CD4-positive, alpha-beta T cell (primary cell): Measurements from ENCODE around the gene ONECUT2. TPM values are rescaled to one million over a fixed set of nuclear protein-coding genes. Genes with fewer than 3 reads are reported as not detected.

ENCODE experiments used
- ATAC-seq: fragments of 200-7000 bp; cut with Tn5 transposase; one replicate; pipeline ENCODE4 v1.10.0; 2022; ENCODE audit warnings: mild to moderate bottlenecking; ENCODE audit not compliant: poor library complexity
- CTCF ChIA-PET: fragments of 350-600 bp; sonication (Branson Sonifier 250); formaldehyde crosslinking; loops from one replicate; lab custom pipeline; 2021; ENCODE audit warnings: antibody characterized with exemption, inconsistent platforms; lab: Charles Lee
- POLR2A ChIA-PET: fragments of 350-600 bp; sonication (Branson Sonifier 250); formaldehyde crosslinking; loops from one replicate; lab custom pipeline; 2021; ENCODE audit warnings: antibody characterized with exemption, inconsistent platforms; lab: Charles Lee
- DNase-seq, 14 experiments: peaks; one replicate each; pipeline ENCODE4 v3.0.0-alpha.2; 2013 to 2020; ENCODE audit warnings: mixed read lengths in 2 of 14
- H3K27ac ChIP-seq, 2 donors: one replicate each; pipeline versions ENCODE4 v1.5.1 to v1.7.0; 2013; ENCODE audit warnings: low read length in 2 of 2, low read depth in 1 of 2, mild to moderate bottlenecking in 1 of 2
- H3K27me3 ChIP-seq, 2 experiments: 1 replicate in 1 of 2; 2 replicates in 1 of 2; pipeline versions ENCODE4 v1.6.1 to v1.7.0; 2013; ENCODE audit warnings: low read length in 2 of 2, control low read depth in 1 of 2, mild to moderate bottlenecking in 1 of 2, moderate library complexity in 1 of 2; ENCODE audit not compliant: insufficient read depth in 2 of 2, control insufficient read depth in 1 of 2
- H3K36me3 ChIP-seq: one replicate; pipeline ENCODE4 v1.6.1; 2013; ENCODE audit warnings: low read length, control low read depth; ENCODE audit not compliant: insufficient read depth
- H3K4me1 ChIP-seq: one replicate; pipeline ENCODE4 v1.6.1; 2013; ENCODE audit warnings: low read length, control low read depth; ENCODE audit not compliant: insufficient read depth
- H3K4me3 ChIP-seq: one replicate; pipeline ENCODE4 v1.5.1; 2013; ENCODE audit warnings: mild to moderate bottlenecking, low read length, moderate library complexity
- H3K9me3 ChIP-seq, 2 experiments: 1 replicate in 1 of 2; 2 replicates in 1 of 2; pipeline versions ENCODE4 v1.6.1 to v1.7.0; 2013; ENCODE audit warnings: low read length in 2 of 2, mild to moderate bottlenecking in 2 of 2, control low read depth in 1 of 2, moderate library complexity in 1 of 2; ENCODE audit not compliant: control insufficient read depth in 1 of 2, insufficient read depth in 1 of 2
- H3K27ac Mint-ChIP-seq: one replicate; pipeline ENCODE4 v1.8.0; 2020; ENCODE audit warnings: mixed read lengths
- H3K27me3 Mint-ChIP-seq: one replicate; pipeline ENCODE4 v1.8.0; 2021; ENCODE audit warnings: mixed read lengths
- H3K36me3 Mint-ChIP-seq: one replicate; pipeline ENCODE4 v1.8.0; 2021; ENCODE audit warnings: low read depth, mixed read lengths
- H3K4me1 Mint-ChIP-seq: one replicate; pipeline ENCODE4 v1.8.0; 2021; ENCODE audit warnings: low read depth, mixed read lengths
- H3K4me3 Mint-ChIP-seq: one replicate; pipeline ENCODE4 v1.8.0; 2020; ENCODE audit warnings: mild to moderate bottlenecking, mixed read lengths
- H3K9me3 Mint-ChIP-seq: one replicate; pipeline ENCODE4 v1.8.0; 2020; ENCODE audit warnings: mixed read lengths
- intact Hi-C, 2 experiments: fragments of 100-400 bp; cut with DNase I in 1 of 2; cut with micrococcal nuclease in 1 of 2; formaldehyde crosslinking; loops; one replicate each; pipeline versions ENCODE4 v1.15.1 to v1.9.0; 2023 to 2025; cut with DNase I, micrococcal nuclease
- total RNA-seq, 174 experiments: library from RNA in 2 of 174; stranded (reverse) in 2 of 174; gene quantifications; one replicate each; pipeline ENCODE4 v1.2.3 and lab custom pipeline; 2021 to 2026
- TF ChIP-seq, protein P1 (sequence below): fragments of 200-600 bp; IDR thresholded peaks from one replicate; pipeline ENCODE4 v1.8.0; 2022; ENCODE audit warnings: antibody characterized with exemption, mild to moderate bottlenecking

Gene ONECUT2
- total RNA-seq, 2 experiments from 2014 or later, result not detected

DNA sequence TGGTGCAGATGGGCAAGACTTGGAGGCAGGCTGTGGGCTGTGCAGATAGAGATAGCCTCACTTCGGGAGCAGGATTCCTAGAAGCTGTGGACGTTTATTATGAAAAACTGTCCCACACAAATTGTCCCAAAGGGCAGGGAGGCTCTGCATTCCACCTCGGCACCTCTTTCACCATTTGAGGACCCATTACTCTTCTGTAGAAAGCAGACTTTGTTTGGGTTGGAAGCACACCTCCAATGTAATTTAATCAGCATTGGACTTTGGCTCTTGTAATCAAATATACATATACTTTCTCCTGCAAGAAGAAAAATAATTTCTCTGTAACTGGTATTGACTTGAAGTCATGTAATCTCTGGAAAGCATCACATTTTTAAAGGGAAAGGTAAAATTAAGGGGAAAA is 8.5 kb downstream of the ONECUT2 start:
- peaks cover 54 to 72% of the 10 kb centered on the region in 2 experiments for H3K27me3 ChIP-seq
- no peaks in the 10 kb centered on the region for H3K36me3 ChIP-seq
- DNase-seq (no peak), ATAC-seq (no peak)
- peaks cover 0 to 39% of the 10 kb centered on the region in 2 experiments for H3K9me3 ChIP-seq
- no peak overlapping the region for H3K27ac Mint-ChIP-seq
- H3K4me3 ChIP-seq, result no peak overlapping the region
- intact Hi-C loops, result no loop called here
- TF ChIP-seq, protein P1, sequence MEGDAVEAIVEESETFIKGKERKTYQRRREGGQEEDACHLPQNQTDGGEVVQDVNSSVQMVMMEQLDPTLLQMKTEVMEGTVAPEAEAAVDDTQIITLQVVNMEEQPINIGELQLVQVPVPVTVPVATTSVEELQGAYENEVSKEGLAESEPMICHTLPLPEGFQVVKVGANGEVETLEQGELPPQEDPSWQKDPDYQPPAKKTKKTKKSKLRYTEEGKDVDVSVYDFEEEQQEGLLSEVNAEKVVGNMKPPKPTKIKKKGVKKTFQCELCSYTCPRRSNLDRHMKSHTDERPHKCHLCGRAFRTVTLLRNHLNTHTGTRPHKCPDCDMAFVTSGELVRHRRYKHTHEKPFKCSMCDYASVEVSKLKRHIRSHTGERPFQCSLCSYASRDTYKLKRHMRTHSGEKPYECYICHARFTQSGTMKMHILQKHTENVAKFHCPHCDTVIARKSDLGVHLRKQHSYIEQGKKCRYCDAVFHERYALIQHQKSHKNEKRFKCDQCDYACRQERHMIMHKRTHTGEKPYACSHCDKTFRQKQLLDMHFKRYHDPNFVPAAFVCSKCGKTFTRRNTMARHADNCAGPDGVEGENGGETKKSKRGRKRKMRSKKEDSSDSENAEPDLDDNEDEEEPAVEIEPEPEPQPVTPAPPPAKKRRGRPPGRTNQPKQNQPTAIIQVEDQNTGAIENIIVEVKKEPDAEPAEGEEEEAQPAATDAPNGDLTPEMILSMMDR, result no peak
- H3K27ac ChIP-seq, result no peak overlapping the region
- H3K9me3 Mint-ChIP-seq, result no peaks in the 10 kb centered on the region
- peaks cover 2% of the 10 kb centered on the region for H3K4me1 ChIP-seq
- peaks cover 89% of the 10 kb centered on the region for H3K27me3 Mint-ChIP-seq
- no peak overlapping the region for H3K4me3 Mint-ChIP-seq
- H3K36me3 Mint-ChIP-seq, result no peaks in the 10 kb centered on the region
- peaks cover 14% of the 10 kb centered on the region for H3K4me1 Mint-ChIP-seq
- ChIA-PET CTCF (no interaction called here), POLR2A (no interaction called here)

DNA sequence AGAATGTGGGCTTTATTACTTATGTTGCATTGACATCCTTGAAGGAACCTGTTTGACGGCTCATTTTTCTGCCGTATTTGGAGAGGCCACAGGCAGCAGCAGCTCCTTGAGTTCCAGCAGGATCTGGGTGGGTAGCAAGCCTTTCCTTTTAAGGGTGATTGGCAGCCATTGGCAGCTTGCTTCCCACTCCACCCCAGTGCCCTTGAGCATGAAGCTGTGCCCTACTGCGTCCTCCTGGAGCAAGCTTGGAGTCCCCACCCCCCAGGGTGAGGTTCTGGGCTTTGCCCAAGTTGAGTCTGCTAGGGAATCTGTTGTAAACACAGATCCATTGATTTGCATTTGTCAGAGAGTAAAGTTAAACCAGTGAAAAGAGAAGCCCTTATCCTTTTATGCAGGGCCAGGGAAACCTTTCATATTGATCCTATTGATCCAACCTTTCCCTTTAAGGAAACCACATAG is 9.2 kb downstream of the ONECUT2 start:
- intact Hi-C loops, result no loop called here
- H3K4me1 ChIP-seq, result no peaks in the 10 kb centered on the region

DNA sequence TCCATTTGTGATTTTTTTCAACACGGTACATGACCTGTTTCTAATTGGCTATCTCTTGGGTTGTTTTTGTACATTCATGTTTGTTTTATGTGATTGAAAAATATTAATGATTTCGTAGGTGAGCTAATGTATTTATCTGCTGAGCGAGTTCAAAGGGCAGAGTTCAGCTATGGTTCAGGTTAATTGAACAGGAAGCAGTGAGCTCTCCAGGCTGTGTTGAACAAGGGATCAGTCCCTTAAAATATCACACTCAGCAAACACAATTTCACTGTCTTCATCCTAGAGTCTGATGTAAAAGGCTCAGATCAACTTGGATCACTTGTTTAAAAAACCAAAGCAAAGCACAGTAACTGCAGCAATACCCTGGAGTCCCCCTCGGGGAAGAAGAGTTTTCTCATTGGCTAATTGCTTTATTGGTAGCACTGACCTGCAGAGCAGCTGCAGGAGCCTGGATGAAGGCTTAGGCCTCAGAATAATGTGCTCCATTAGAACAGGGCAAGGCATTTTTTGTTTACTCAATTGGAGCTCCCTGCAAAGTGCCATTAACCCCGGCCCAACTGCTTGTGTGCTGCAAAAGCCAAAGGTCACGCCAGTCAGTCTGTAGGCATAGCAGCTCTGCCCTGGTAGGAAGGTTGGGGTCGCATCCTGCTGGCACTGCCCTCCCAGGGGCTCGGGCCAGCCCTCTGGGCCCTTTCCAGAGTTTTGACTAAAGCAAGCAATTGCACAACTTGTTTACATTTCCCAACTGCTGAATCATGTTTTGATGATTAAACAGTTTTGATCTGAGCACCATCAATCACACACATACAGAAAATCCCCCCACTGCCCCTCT is 10.5 kb downstream of the ONECUT2 start:
- ATAC-seq (no peak), DNase-seq (no peak)
- H3K9me3 ChIP-seq, result peaks cover 0 to 20% of the 10 kb centered on the region in 2 experiments
- H3K27ac ChIP-seq, result no peak overlapping the region
- H3K9me3 Mint-ChIP-seq, result no peaks in the 10 kb centered on the region
- H3K27me3 Mint-ChIP-seq, result peaks cover 92% of the 10 kb centered on the region
- no peak overlapping the region for H3K27ac Mint-ChIP-seq
- TF ChIP-seq, protein P1, result no peak
- no peaks in the 10 kb centered on the region for H3K4me1 ChIP-seq
- no peaks in the 10 kb centered on the region for H3K4me1 Mint-ChIP-seq
- ChIA-PET CTCF (no interaction called here), POLR2A (no interaction called here)
- intact Hi-C loops, result loop anchor here in 1 of 2 experiments (5.0 kb wide), 1 partner anchor 698 kb away; no protein-coding TSS in a partner anchor
- H3K27me3 ChIP-seq, result peaks cover 37 to 58% of the 10 kb centered on the region in 2 experiments
- H3K4me3 Mint-ChIP-seq, result no peak overlapping the region
- H3K36me3 Mint-ChIP-seq, result no peaks in the 10 kb centered on the region
- H3K36me3 ChIP-seq, result no peaks in the 10 kb centered on the region
- H3K4me3 ChIP-seq, result no peak overlapping the region

More for the DNA sequence above, 9.2 kb downstream of the ONECUT2 start:
- no peak overlapping the region for H3K27ac Mint-ChIP-seq
- Histone ChIP-seq H3K4me3 (no peak overlapping the region), H3K27me3 (peaks cover 48 to 69% of the 10 kb centered on the region in 2 experiments), H3K9me3 (peaks cover 0 to 33% of the 10 kb centered on the region in 2 experiments), H3K27ac (no peak overlapping the region), H3K36me3 (no peaks in the 10 kb centered on the region)
- peaks cover 89% of the 10 kb centered on the region for H3K27me3 Mint-ChIP-seq
- no peaks in the 10 kb centered on the region for H3K9me3 Mint-ChIP-seq
- DNase-seq (no peak), ATAC-seq (no peak)
- POLR2A ChIA-PET, result no interaction called here
- TF ChIP-seq, protein P1, result no peak
- H3K4me1 Mint-ChIP-seq, result peaks cover 8% of the 10 kb centered on the region
- no peak overlapping the region for H3K4me3 Mint-ChIP-seq
- H3K36me3 Mint-ChIP-seq, result no peaks in the 10 kb centered on the region
- CTCF ChIA-PET, result no interaction called here
